Measurements from ENCODE around the gene MAN1C1. TPM values are rescaled to one million over a fixed set of nuclear protein-coding genes. Genes with fewer than 3 reads are reported as not detected.
A peak's percentile ranks its signal among the peaks of the same experiment; 100 is the strongest.

The MAN1C1 gene
- total RNA-seq, 1 donor from 2014 or later = 29.1 TPM

DNA sequence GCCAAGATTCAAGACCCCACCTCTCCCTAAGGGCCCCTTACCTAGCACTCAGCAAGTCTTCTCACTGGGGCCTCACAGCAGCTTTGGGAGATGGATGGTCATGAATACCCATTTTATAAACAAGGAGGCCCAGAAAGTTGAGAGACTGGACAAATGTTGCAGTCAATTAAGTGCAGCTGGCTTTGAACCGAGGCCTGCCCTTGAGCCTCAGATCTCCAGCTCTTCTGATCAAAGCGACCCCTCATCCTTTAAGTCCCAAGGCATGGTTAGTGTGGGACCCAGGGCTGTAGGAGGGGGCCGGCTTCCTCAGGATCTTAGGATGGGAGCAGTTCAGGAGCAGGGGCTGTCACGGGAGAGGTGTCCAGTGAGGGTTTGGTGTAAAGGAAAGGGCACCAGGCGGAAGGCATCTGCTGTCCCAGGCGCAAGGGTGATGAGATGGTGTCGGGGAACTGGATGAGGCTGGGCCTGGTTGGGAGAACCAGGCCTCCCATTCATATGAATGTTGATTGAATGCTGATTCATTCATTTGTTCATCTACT, 198.0 kb downstream of the MAN1C1 start:
- Mint-ChIP-seq H3K4me1 (ENCODE audit: unreplicated experiment) (peaks cover 22% of the 10 kb centered on the region), H3K27ac (ENCODE audit: unreplicated experiment) (no peak overlapping the region), H3K4me3 (ENCODE audit: unreplicated experiment) (peak overlapping the region; percentile 57), H3K9me3 (ENCODE audit: unreplicated experiment) (no peaks in the 10 kb centered on the region), H3K27me3 (ENCODE audit: unreplicated experiment) (peaks cover 18% of the 10 kb centered on the region), H3K36me3 (ENCODE audit: low read depth, unreplicated experiment) (peaks cover 34% of the 10 kb centered on the region)
- TF ChIP-seq, protein P1, sequence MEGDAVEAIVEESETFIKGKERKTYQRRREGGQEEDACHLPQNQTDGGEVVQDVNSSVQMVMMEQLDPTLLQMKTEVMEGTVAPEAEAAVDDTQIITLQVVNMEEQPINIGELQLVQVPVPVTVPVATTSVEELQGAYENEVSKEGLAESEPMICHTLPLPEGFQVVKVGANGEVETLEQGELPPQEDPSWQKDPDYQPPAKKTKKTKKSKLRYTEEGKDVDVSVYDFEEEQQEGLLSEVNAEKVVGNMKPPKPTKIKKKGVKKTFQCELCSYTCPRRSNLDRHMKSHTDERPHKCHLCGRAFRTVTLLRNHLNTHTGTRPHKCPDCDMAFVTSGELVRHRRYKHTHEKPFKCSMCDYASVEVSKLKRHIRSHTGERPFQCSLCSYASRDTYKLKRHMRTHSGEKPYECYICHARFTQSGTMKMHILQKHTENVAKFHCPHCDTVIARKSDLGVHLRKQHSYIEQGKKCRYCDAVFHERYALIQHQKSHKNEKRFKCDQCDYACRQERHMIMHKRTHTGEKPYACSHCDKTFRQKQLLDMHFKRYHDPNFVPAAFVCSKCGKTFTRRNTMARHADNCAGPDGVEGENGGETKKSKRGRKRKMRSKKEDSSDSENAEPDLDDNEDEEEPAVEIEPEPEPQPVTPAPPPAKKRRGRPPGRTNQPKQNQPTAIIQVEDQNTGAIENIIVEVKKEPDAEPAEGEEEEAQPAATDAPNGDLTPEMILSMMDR (IDR thresholded peaks at IDR 0.05; ENCODE audit: unreplicated experiment) = no peak
- no peak for DNase-seq (ENCODE audit: low spot score)

DNA sequence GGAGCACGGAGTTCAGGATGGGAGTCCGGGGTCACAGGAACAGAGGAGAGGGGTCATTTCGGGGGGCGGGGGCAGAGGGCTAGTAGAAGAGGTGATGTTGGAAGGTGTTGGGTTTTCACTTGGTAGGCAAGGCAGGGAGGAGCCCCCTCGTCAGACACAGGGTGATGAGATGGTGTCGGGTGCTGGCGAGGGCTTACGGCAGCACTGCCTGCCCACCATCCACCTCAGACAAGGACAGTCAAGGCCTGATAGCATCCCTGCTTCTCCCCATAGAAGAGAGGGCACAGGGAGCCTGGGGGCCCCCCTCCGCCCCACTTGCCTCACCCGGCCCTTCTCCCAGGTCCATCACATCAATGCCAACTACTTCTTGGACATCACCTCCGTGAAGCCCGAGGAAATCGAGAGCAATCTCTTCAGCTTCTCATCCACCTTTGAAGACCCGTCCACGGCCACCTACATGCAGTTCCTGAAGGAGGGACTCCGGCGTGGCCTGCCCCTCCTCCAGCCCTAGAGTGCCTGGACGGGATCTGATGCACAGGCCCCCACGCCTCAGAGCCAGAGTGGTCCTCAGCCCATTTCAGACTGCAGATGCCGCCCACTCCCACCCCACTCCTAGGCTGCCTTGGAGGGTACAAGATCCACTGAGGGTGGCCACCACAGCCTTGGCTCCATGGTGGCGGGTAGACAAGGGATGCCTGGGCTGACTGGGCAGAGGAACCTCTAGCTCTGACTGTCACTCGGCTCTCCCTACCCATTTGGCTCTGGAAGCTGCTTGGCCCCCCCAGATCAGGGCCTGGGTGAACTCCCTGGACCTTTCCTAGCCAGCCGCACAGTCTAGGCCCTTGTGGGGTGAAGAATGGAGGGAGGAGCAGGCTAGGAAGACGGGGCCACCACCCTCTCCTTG, 198.9 kb downstream of the MAN1C1 start:
- H3K4me1 Mint-ChIP-seq (ENCODE audit: unreplicated experiment) = peaks cover 22% of the 10 kb centered on the region
- H3K9me3 Mint-ChIP-seq (ENCODE audit: unreplicated experiment) = no peaks in the 10 kb centered on the region
- no peak overlapping the region for H3K27ac Mint-ChIP-seq (ENCODE audit: unreplicated experiment)
- peaks cover 34% of the 10 kb centered on the region for H3K36me3 Mint-ChIP-seq (ENCODE audit: low read depth, unreplicated experiment)
- no peak for DNase-seq (ENCODE audit: low spot score)
- TF ChIP-seq, protein P1 (IDR thresholded peaks at IDR 0.05; ENCODE audit: unreplicated experiment) = no peak
- H3K4me3 Mint-ChIP-seq (ENCODE audit: unreplicated experiment) = peak overlapping the region; percentile 57
- H3K27me3 Mint-ChIP-seq (ENCODE audit: unreplicated experiment) = peaks cover 18% of the 10 kb centered on the region

DNA sequence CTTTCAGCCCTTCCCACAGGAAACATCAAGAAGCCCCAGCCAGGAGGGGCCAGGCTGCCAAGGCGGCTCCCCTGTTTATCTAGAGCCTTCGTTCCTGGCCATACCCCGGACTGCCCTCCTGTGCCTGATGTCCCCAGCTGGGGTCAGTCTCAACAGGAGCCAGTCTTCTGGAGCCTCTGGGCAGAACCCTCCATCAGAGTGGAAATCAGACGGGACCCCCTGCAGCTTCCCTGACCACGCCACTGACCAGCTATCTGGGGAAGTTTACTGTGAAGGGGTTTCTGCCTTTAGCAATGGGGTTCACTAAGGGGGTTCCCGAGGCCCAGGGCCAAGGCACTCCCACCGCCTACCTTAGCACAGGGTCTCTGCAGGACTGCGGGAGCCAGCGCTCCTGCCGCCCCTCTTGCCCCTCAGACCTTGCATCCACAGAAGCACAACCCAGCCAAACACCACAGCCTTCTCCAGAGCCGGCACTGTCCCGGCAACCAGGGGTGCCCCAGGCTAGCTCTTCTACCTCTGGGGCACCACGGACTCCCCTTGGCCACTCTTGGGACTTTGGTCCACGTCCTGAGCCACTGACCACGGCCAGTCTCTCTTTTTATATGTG, 199.6 kb downstream of the MAN1C1 start:
- Mint-ChIP-seq H3K27ac (ENCODE audit: unreplicated experiment) (no peak overlapping the region), H3K9me3 (ENCODE audit: unreplicated experiment) (no peaks in the 10 kb centered on the region), H3K4me3 (ENCODE audit: unreplicated experiment) (no peak overlapping the region), H3K27me3 (ENCODE audit: unreplicated experiment) (peaks cover 24% of the 10 kb centered on the region), H3K4me1 (ENCODE audit: unreplicated experiment) (peaks cover 29% of the 10 kb centered on the region), H3K36me3 (ENCODE audit: low read depth, unreplicated experiment) (peaks cover 34% of the 10 kb centered on the region)
- DNase-seq (ENCODE audit: low spot score) = no peak
- TF ChIP-seq, protein P1 (IDR thresholded peaks at IDR 0.05; ENCODE audit: unreplicated experiment) = no peak

DNA sequence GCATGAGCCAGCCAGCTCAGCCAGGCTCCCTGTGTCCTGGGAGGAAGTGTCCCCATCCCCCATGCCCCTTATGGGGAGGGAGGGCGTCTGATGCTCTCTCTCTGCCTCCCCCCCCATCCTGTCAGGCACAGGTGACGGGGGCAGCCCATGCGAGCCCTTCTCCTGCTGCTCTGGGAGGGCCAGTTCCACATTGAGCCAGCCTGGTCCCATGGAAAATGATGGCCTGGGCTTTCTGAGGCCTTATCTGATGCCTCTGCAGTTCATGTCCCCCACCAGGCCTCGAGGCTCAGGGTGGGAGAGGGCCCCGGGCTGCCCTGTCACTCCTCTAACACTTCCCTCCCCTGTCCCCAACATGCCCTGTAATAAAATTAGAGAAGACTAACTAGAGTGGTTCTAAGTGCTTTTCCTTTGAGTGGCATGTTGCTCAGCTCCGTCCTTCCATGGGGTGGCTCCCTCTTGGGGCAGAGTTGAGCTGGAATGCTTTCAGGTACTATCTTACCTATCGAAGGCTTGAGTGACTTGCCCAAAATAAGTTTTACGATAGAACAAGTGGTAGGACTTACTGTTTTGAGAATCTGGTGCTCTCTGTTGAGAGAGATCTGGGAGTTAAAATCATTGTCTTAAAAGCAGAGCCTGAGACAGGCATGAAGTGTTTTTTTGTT, 201.4 kb downstream of the MAN1C1 start:
- no peak for DNase-seq (ENCODE audit: low spot score)
- Mint-ChIP-seq H3K9me3 (ENCODE audit: unreplicated experiment) (no peaks in the 10 kb centered on the region), H3K27me3 (ENCODE audit: unreplicated experiment) (peaks cover 24% of the 10 kb centered on the region), H3K4me1 (ENCODE audit: unreplicated experiment) (peaks cover 42% of the 10 kb centered on the region), H3K4me3 (ENCODE audit: unreplicated experiment) (peak overlapping the region; percentile 99), H3K27ac (ENCODE audit: unreplicated experiment) (peak overlapping the region; percentile 94), H3K36me3 (ENCODE audit: low read depth, unreplicated experiment) (peaks cover 38% of the 10 kb centered on the region)
- TF ChIP-seq, protein P1 (IDR thresholded peaks at IDR 0.05; ENCODE audit: unreplicated experiment) = no peak

Data from endothelial cell (in vitro differentiated cells).